Tibial nerve (tissue), 4 donors: ENCODE data around the gene CRTC3.

Source experiments
- CTCF ChIP-seq, 5 experiments: fragments of 200-600 bp in 3 of 5; fragments of 450-650 bp in 2 of 5; sonication (generic) in 3 of 5; IDR thresholded peaks; one replicate each; pipeline ENCODE4 v1.5.1; 2016 to 2019; ENCODE audit warnings: antibody characterized with exemption in 5 of 5, mild to moderate bottlenecking in 3 of 5, moderate library complexity in 2 of 5
- EP300 ChIP-seq, 2 donors: sonication (generic); formaldehyde crosslinking; IDR thresholded peaks; one replicate each; pipeline ENCODE4 v1.6.1; 2017; ENCODE audit warnings: antibody characterized with exemption in 2 of 2, mild to moderate bottlenecking in 1 of 2

GRCh38 chr15:90512276-90512675, 17.4 kb upstream of the CRTC3 start:
- TF ChIP-seq CTCF (IDR thresholded peaks at IDR 0.05) = no peak
- TF ChIP-seq EP300 (IDR thresholded peaks at IDR 0.05) = no peak
